Loucy (cell line): Measurements from ENCODE around the gene GABRG3.

Experiments used
- EZH2phosphoT487 ChIP-seq: fragments of 200-600 bp; IDR thresholded peaks from 2 replicates; pipeline ENCODE4 v1.6.1; 2018; ENCODE audit warnings: antibody characterized with exemption, mild to moderate bottlenecking, moderate library complexity, borderline replicate concordance
- TF ChIP-seq, protein P1 (sequence below): fragments of 200-600 bp; sonication (generic); conservative IDR thresholded peaks from 2 replicates; pipeline ENCODE4 v1.5.1; 2014; ENCODE audit warnings: mild to moderate bottlenecking, antibody characterized with exemption, low read length

DNA sequence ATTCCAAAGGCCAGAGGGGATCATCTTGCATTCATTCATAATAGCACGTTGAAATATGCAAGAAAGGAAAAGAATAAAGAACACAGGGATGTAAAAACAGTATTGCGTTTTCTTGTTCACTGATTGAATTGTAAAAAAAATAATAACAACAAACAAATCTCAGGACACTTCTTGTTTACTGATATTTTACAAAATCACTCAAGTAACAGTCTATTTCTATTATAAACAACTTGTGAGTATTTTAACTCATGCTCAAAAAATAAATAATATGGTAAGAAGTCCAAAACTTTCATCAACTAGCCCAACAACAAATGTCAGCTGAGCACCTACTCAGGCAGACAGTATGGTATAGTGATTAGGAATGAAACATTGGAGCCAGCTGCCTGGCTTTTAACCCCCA is 2.2 kb upstream of the GABRG3 start:
- TF ChIP-seq, protein P1, sequence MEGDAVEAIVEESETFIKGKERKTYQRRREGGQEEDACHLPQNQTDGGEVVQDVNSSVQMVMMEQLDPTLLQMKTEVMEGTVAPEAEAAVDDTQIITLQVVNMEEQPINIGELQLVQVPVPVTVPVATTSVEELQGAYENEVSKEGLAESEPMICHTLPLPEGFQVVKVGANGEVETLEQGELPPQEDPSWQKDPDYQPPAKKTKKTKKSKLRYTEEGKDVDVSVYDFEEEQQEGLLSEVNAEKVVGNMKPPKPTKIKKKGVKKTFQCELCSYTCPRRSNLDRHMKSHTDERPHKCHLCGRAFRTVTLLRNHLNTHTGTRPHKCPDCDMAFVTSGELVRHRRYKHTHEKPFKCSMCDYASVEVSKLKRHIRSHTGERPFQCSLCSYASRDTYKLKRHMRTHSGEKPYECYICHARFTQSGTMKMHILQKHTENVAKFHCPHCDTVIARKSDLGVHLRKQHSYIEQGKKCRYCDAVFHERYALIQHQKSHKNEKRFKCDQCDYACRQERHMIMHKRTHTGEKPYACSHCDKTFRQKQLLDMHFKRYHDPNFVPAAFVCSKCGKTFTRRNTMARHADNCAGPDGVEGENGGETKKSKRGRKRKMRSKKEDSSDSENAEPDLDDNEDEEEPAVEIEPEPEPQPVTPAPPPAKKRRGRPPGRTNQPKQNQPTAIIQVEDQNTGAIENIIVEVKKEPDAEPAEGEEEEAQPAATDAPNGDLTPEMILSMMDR = no peak
- TF ChIP-seq EZH2phosphoT487 = no peak
